CD4-positive, alpha-beta memory T cell (primary cell): ENCODE data around the gene ATF7IP. TPM values are rescaled to one million over a fixed set of nuclear protein-coding genes. Genes with fewer than 3 reads are reported as not detected.

Source experiments
- CTCF ChIA-PET: fragments of 350-600 bp; sonication (Branson Sonifier 250); formaldehyde crosslinking; loops from one replicate; lab custom pipeline; 2021; ENCODE audit warnings: inconsistent platforms; ENCODE audit not compliant: partially characterized antibody; lab: Charles Lee
- POLR2A ChIA-PET: fragments of 350-600 bp; sonication (Branson Sonifier 250); formaldehyde crosslinking; loops from one replicate; lab custom pipeline; 2021; ENCODE audit not compliant: partially characterized antibody; lab: Charles Lee
- DNase-seq, 5 donors: peaks; one replicate each; pipeline versions ENCODE4 v3.0.0 to v3.0.0-alpha.2; 2020 to 2022; ENCODE audit warnings: mixed read lengths in 1 of 5
- H3K27ac ChIP-seq: one replicate; pipeline ENCODE4 v1.7.0; 2013; ENCODE audit warnings: low read depth, low read length
- H3K27me3 ChIP-seq: 2 replicates; pipeline ENCODE4 v1.7.0; 2013; ENCODE audit warnings: mild to moderate bottlenecking, low read length, moderate library complexity; ENCODE audit not compliant: insufficient read depth
- H3K36me3 ChIP-seq: 2 replicates; pipeline ENCODE4 v1.7.0; 2013; ENCODE audit warnings: mild to moderate bottlenecking, low read length, moderate library complexity; ENCODE audit not compliant: insufficient read depth
- H3K4me1 ChIP-seq: 2 replicates; pipeline ENCODE4 v1.7.0; 2013; ENCODE audit warnings: mild to moderate bottlenecking, low read length, moderate library complexity; ENCODE audit not compliant: insufficient read depth
- H3K4me3 ChIP-seq, 2 donors: one replicate each; pipeline ENCODE4 v1.7.0; 2013; ENCODE audit warnings: low read length in 2 of 2, mild to moderate bottlenecking in 1 of 2
- H3K9me3 ChIP-seq, 2 donors: one replicate each; pipeline ENCODE4 v1.7.0; 2013; ENCODE audit warnings: low read length in 2 of 2, control low read depth in 1 of 2; ENCODE audit not compliant: control insufficient read depth in 1 of 2
- H3K27ac Mint-ChIP-seq, 7 donors: one replicate each; pipeline ENCODE4 v1.8.0; 2020 to 2021; ENCODE audit warnings: mixed read lengths in 7 of 7, mild to moderate bottlenecking in 6 of 7, inconsistent platforms in 3 of 7, moderate library complexity in 3 of 7
- H3K27me3 Mint-ChIP-seq, 2 donors: one replicate each; pipeline ENCODE4 v1.8.0; 2020 to 2021; ENCODE audit warnings: mixed read lengths in 2 of 2
- H3K36me3 Mint-ChIP-seq, 2 donors: one replicate each; pipeline ENCODE4 v1.8.0; 2020 to 2021; ENCODE audit warnings: mixed read lengths in 2 of 2, inconsistent platforms in 1 of 2, mild to moderate bottlenecking in 1 of 2
- H3K4me1 Mint-ChIP-seq, 4 donors: one replicate each; pipeline ENCODE4 v1.8.0; 2020 to 2021; ENCODE audit warnings: mixed read lengths in 4 of 4, mild to moderate bottlenecking in 1 of 4
- H3K4me3 Mint-ChIP-seq, 8 donors: one replicate each; pipeline ENCODE4 v1.8.0; 2020 to 2021; ENCODE audit warnings: mixed read lengths in 8 of 8, mild to moderate bottlenecking in 7 of 8, moderate library complexity in 6 of 8, inconsistent platforms in 3 of 8
- H3K9me3 Mint-ChIP-seq, 8 donors: one replicate each; pipeline ENCODE4 v1.8.0; 2020 to 2021; ENCODE audit warnings: mixed read lengths in 8 of 8, mild to moderate bottlenecking in 5 of 8, inconsistent platforms in 3 of 8, moderate library complexity in 1 of 8
- intact Hi-C: fragments of 100-400 bp; cut with micrococcal nuclease; formaldehyde crosslinking; loops from one replicate; pipeline ENCODE4 v1.15.1; 2023
- polyA plus RNA-seq, 2 donors: library from polyadenylated mRNA; unstranded; fragments of 300-500 nt; fragmentation: Illumina TruSeq; gene quantifications; one replicate each; pipeline ENCODE4 v1.2.3, GENCODE V29; 2021
- total RNA-seq, 2 experiments: library from RNA; stranded (reverse); gene quantifications; one replicate each; pipeline ENCODE4 v1.2.3, GENCODE V29; 2021

Gene ATF7IP
- total and polyA plus RNA-seq, 4 experiments from 2014 or later: 87.3 to 223 (median 156) TPM

- CTCF ChIA-PET: interaction anchor here (1.2 kb wide), 2 partner anchors 14 to 22 kb away, joined by 3 read pairs; no protein-coding TSS in a partner anchor
Observed at GRCh38 chr12:14435627-14436026, 70.1 kb downstream of the ATF7IP start.

GRCh38 chr12:14442221-14442881 is 76.9 kb downstream of the ATF7IP start:
- Histone ChIP-seq H3K4me3 (no peak overlapping the region), H3K36me3 (peaks cover 31% of the 10 kb centered on the region), H3K27me3 (no peaks in the 10 kb centered on the region), H3K27ac (no peak overlapping the region), H3K4me1 (no peaks in the 10 kb centered on the region), H3K9me3 (no peaks in the 10 kb centered on the region)
- intact Hi-C loops: no loop called here
- H3K4me3 Mint-ChIP-seq: no peak overlapping the region
- peak overlapping the region in 4 of 7 donors; percentile 4 to 57 (median 12) for H3K27ac Mint-ChIP-seq
- peaks cover 11 to 32% (median 23%) of the 10 kb centered on the region in 4 donors for H3K4me1 Mint-ChIP-seq
- H3K36me3 Mint-ChIP-seq: peaks cover 66 to 71% of the 10 kb centered on the region in 2 donors
- H3K9me3 Mint-ChIP-seq: no peaks in the 10 kb centered on the region
- CTCF ChIA-PET: no interaction called here
- no peaks in the 10 kb centered on the region for H3K27me3 Mint-ChIP-seq
- no peak for DNase-seq
- POLR2A ChIA-PET: no interaction called here

More at GRCh38 chr12:14435627-14436026, 70.1 kb downstream of the ATF7IP start:
- no peaks in the 10 kb centered on the region for H3K27me3 ChIP-seq
- DNase-seq: no peak
- POLR2A ChIA-PET: no interaction called here
- Mint-ChIP-seq H3K27me3 (no peaks in the 10 kb centered on the region), H3K4me3 (no peak overlapping the region), H3K9me3 (no peaks in the 10 kb centered on the region), H3K36me3 (peaks cover 54 to 58% of the 10 kb centered on the region in 2 donors), H3K27ac (peak overlapping the region in 1 of 7 donors; percentile 75), H3K4me1 (peaks cover 19 to 43% (median 33%) of the 10 kb centered on the region in 4 donors)
- intact Hi-C loops: no loop called here
- H3K36me3 ChIP-seq: peaks cover 44% of the 10 kb centered on the region
- no peak overlapping the region for H3K27ac ChIP-seq
- H3K9me3 ChIP-seq: no peaks in the 10 kb centered on the region
- H3K4me3 ChIP-seq: no peak overlapping the region
- H3K4me1 ChIP-seq: peaks cover 29% of the 10 kb centered on the region

DNA sequence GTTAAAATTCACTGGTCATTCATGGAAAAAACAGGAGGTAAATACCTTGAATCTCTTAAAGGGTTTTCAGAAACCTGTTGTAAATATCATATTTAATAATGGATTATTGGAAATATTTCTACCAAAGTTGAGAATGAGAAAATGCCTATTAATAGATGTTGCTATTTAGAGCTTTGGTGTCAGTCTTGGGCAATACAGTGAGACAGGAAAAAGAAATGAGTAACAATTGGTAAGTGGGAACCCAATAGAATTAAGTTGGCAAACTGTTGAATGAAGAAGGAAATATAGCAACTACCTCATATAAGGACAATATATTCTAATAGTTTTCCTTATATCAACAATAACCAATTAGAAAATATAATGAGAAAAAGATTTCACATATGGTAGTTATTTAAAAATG is 78.0 kb downstream of the ATF7IP start:
- peak overlapping the region in 4 of 7 donors; percentile 29 to 76 (median 44) for H3K27ac Mint-ChIP-seq
- no peak overlapping the region for H3K4me3 ChIP-seq
- H3K9me3 ChIP-seq: no peaks in the 10 kb centered on the region
- H3K4me1 Mint-ChIP-seq: peaks cover 19 to 42% (median 28%) of the 10 kb centered on the region in 4 donors
- intact Hi-C loops: no loop called here
- peaks cover 6% of the 10 kb centered on the region for H3K4me1 ChIP-seq
- no peaks in the 10 kb centered on the region for H3K9me3 Mint-ChIP-seq
- no peak for DNase-seq
- H3K36me3 Mint-ChIP-seq: peaks cover 70 to 72% of the 10 kb centered on the region in 2 donors
- no peak overlapping the region for H3K27ac ChIP-seq
- POLR2A ChIA-PET: no interaction called here
- no peak overlapping the region for H3K4me3 Mint-ChIP-seq
- peaks cover 31% of the 10 kb centered on the region for H3K36me3 ChIP-seq
- H3K27me3 Mint-ChIP-seq: no peaks in the 10 kb centered on the region
- CTCF ChIA-PET: no interaction called here
- H3K27me3 ChIP-seq: no peaks in the 10 kb centered on the region

DNA sequence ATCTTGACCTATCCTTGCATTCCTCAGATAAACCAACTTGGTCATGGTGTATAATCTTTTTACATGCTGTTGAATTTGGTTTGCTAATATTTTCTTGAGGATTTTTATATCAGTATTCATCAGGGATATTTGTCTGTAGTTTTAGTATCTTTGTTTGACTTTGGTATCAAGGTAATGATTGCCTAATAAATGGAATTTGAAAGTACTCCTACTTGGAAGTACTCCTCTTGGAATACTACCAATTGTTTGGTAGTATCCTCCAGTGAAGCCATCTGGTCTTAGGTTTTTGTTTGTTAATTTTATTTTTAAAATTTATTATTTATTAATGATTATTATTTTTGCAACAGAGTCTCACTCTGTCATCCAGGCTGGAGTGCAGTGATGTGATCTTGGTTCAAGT is 85.0 kb downstream of the ATF7IP start:
- H3K27me3 ChIP-seq: no peaks in the 10 kb centered on the region
- ChIA-PET CTCF (interaction anchor here (0.6 kb wide), 1 partner anchor 217 kb away, joined by 5 read pairs; no protein-coding TSS in a partner anchor), POLR2A (no interaction called here)
- peak overlapping the region in 2 of 7 donors; percentile 19 to 24 for H3K27ac Mint-ChIP-seq
- H3K9me3 ChIP-seq: no peaks in the 10 kb centered on the region
- no peak overlapping the region for H3K4me3 ChIP-seq
- no peak overlapping the region for H3K27ac ChIP-seq
- peaks cover 82 to 85% of the 10 kb centered on the region in 2 donors for H3K36me3 Mint-ChIP-seq
- H3K4me1 Mint-ChIP-seq: peaks cover 51 to 70% (median 60%) of the 10 kb centered on the region in 4 donors
- intact Hi-C loops: loop anchor here (2.0 kb wide), 1 partner anchor 14 kb away; no protein-coding TSS in a partner anchor
- H3K27me3 Mint-ChIP-seq: no peaks in the 10 kb centered on the region
- no peak for DNase-seq
- H3K36me3 ChIP-seq: peaks cover 30% of the 10 kb centered on the region
- peaks cover 0 to 5% (median 2%) of the 10 kb centered on the region in 8 donors for H3K9me3 Mint-ChIP-seq
- H3K4me1 ChIP-seq: peaks cover 52% of the 10 kb centered on the region
- H3K4me3 Mint-ChIP-seq: peak overlapping the region in 3 of 8 donors; percentile 26 to 67 (median 43)

DNA sequence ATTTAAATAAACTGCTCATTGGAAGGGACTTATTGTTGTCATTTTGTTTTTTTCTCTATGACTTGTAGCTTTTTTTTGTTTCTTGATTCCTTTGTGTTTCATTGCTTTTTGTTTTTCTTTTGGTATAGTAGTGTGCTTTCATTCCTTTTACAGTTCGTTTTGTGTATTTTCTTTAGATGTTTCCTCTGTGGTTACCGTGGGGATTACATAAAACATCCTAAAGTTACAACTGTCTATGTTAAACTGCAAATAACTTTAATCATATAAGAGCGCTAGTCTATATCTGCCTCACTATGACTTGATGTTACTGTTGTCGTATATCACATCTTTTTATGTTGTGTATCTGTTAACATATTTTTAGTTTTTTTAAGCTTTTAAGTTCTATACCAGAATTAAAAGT is 86.9 kb downstream of the ATF7IP start:
- intact Hi-C loops: no loop called here
- H3K36me3 Mint-ChIP-seq: peaks cover 81 to 84% of the 10 kb centered on the region in 2 donors
- ChIA-PET CTCF (interaction anchor here (0.9 to 5.3 kb wide), 4 partner anchors 27 to 213 kb away, joined by 3 to 44 read pairs (median 14); partner anchors contain the start of gene ATF7IP), POLR2A (interaction anchor here (1.0 to 1.4 kb wide), 3 partner anchors 11 to 86 kb away, joined by 3 to 10 read pairs (median 3); partner anchors contain the start of gene ATF7IP)
- Histone ChIP-seq H3K9me3 (no peaks in the 10 kb centered on the region), H3K4me1 (peaks cover 52% of the 10 kb centered on the region), H3K36me3 (peaks cover 43% of the 10 kb centered on the region), H3K27me3 (no peaks in the 10 kb centered on the region), H3K4me3 (no peak overlapping the region), H3K27ac (no peak overlapping the region)
- H3K27ac Mint-ChIP-seq: peak overlapping the region; percentile 13 to 88 (median 83)
- H3K27me3 Mint-ChIP-seq: no peaks in the 10 kb centered on the region
- DNase-seq: peak in 1 of 5 donors; percentile 5
- H3K9me3 Mint-ChIP-seq: peaks cover 0 to 5% (median 2%) of the 10 kb centered on the region in 8 donors
- peak overlapping the region; percentile 9 to 77 (median 53) for H3K4me3 Mint-ChIP-seq
- peaks cover 53 to 78% (median 64%) of the 10 kb centered on the region in 4 donors for H3K4me1 Mint-ChIP-seq

DNA sequence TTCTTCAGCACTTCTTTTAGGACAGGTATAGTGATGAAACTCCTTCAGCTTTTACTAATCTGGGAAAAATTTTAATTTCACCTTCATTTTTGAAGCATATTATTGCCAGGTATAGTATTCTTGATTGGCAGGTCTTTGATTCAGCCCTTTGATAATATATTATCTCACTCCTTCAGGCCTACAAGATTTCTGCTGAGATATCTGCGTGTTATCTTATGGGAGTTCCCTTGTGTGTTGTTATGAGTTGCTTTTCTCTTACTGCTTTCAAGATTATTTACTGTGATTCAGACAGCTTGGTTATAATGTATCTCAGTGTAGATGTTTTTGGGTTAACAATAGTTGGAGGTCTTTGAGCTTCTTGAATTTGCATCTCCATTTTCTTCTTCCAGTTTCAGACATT is 87.4 kb downstream of the ATF7IP start:
- POLR2A ChIA-PET: interaction anchor here (1.2 to 2.5 kb wide), 4 partner anchors 10 to 195 kb away, joined by 3 to 12 read pairs (median 8); partner anchors contain the start of gene ATF7IP
- Histone ChIP-seq H3K36me3 (peaks cover 45% of the 10 kb centered on the region), H3K27ac (no peak overlapping the region), H3K9me3 (no peaks in the 10 kb centered on the region), H3K4me3 (no peak overlapping the region), H3K4me1 (peaks cover 52% of the 10 kb centered on the region), H3K27me3 (no peaks in the 10 kb centered on the region)
- CTCF ChIA-PET: interaction anchor here (0.9 to 5.3 kb wide), 5 partner anchors 28 to 214 kb away, joined by 3 to 44 read pairs (median 4); partner anchors contain the start of gene ATF7IP
- Mint-ChIP-seq H3K27me3 (no peaks in the 10 kb centered on the region), H3K4me3 (peak overlapping the region in 4 of 8 donors; percentile 12 to 68 (median 36)), H3K36me3 (peaks cover 77 to 82% of the 10 kb centered on the region in 2 donors), H3K27ac (peak overlapping the region in 6 of 7 donors; percentile 69 to 89 (median 84)), H3K4me1 (peaks cover 50 to 78% (median 61%) of the 10 kb centered on the region in 4 donors), H3K9me3 (peaks cover 0 to 5% (median 2%) of the 10 kb centered on the region in 8 donors)
- DNase-seq: no peak
- intact Hi-C loops: no loop called here
